NCI-H2196 (cell line): ENCODE data around the gene RPRD1B.
"Not testable (repeated sequence)": the region's sequence is repeated elsewhere in the genome, so short reads cannot be mapped to it uniquely, and the experiment has no call there.

ENCODE experiments used
- DNase-seq: peaks from one replicate; lab custom pipeline; 2025; ENCODE audit not compliant: unreplicated experiment; lab: John Stamatoyannopoulos, UW

RPRD1B gene

DNA sequence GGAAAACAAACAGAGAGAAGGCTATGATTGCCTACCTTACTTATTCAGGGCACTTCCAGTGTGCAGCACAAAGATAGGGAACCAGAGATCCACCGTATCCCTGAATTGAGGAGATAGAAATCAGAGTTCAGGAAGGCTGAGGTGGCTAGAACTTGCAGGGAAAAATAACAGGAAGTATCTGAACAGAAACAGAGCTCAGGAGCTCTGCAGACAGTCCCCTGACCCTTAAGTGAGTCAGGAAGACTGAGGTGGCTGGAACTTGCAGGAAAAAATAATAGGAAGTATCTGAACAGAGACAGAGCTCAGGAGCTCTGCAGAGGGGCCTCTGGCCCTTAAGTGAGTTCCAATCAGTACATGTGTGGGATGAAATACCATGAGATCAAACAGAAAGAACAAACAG is 65.4 kb downstream of the RPRD1B start:
- DNase-seq, result no peak

DNA sequence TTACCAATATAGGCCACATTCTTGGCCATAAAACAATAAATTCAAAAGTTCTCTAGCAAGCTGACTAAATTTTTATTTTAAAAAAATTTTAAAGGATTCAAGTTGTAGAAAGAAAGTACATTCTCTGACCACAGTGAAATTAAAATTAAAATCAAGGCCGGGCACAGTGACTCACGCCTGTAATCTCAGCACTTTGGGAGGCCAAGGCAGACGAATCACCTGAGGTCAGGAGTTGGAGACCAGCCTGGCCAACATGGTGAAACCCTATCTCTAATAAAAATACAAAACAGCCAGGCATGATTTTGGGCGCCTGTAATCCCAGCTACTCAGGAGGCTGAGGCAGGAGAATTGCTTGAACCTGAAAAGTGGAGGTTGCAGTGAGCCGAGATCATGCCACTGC is 68.7 kb downstream of the RPRD1B start:
- not testable (repeated sequence) for DNase-seq

DNA sequence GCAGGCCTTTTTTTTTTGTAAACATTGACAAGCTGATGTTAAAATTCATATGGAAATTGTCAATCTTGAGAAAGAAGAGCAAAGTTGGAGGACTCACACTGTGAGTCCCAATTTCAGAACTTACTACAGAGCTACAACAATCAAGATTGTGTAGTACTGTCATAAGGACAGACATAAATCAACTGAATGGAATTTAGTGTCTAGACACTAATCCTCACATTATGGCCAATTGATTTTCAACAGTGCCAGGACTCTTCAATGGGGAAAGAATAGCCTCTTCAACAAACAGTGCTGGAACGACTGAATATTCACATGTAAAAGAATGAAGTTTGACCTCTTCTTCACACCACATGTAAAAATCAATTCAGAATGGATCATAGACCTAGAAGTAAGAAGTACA is 70.7 kb downstream of the RPRD1B start:
- no peak for DNase-seq

DNA sequence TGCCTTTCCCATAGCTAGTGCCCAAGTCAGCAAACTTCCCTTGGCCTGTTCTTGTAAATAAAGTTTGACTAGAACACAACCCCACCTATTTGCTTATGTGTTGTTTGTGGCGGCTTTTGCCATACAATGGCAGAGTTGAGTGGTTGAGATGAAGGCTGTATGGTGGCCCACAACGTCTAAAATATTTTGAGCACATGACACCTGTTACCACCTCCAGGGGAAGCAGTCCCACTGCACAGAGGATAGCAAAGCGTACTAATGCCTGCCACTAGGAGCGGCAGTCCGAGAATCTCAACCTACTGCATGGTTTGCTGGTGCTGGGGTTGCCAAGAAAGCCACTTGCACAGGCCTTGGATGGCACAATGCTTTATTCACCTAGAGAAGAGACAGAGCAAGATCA is 72.9 kb downstream of the RPRD1B start:
- no peak for DNase-seq

DNA sequence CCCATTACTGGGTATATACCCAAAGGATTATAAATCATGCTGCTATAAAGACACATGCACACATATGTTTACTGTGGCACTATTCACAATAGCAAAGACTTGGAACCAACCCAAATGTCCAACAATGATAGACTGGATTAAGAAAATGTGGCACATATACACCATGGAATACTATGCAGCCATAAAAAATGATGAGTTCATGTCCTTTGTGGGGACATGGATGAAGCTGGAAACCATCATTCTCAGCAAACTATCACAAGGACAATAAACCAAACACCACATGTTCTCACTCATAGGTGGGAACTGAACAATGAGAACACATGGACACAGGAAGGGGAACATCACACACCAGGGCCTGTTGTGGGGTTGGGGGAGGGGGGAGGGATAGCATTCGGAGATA is 73.8 kb downstream of the RPRD1B start:
- DNase-seq, result not testable (repeated sequence)

DNA sequence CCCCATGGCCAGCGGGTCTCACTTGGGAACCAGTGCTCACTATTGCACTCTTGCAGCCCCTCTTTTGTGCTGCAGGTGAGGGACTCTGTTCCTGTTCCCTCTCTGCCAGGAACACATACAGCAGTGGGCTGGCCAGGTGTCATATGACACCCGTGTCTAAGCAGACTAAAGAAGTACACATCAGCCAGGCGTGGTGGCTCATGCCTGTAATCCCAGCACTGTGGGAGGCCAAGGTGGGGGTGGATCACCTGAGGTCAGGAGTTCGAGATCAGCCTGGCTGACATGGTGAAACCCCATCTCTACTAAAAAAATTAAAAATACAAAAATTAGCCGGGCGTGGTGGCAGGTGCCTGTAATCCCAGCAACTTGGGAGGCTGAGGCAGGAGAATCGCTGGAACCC is 74.4 kb downstream of the RPRD1B start:
- not testable (repeated sequence) for DNase-seq

DNA sequence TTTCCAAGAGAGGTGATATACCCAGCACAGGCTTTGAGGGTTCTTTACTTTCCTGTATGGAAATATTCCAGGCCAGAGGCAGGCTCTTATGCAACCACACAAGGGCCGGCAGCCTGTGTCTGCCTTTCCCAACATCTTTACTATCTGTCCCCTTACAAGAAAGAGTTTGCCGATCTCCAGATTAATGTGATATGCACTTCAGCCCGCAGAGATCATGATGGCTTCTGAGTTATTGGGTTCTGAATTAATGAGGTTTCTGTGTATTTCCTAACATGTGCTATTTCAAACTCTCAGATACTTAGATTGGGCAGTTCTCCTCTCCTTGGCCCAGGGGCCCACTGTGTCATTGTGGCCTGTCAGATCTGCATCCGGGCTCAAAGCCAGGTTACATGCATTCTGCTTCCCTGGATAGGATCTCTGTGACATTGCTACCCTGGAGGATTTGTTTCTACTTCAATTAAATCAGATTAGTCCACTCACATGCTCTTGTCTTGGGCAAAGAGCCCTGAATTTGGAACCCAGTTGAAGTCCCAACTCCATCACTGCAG is 75.0 kb downstream of the RPRD1B start:
- no peak for DNase-seq

DNA sequence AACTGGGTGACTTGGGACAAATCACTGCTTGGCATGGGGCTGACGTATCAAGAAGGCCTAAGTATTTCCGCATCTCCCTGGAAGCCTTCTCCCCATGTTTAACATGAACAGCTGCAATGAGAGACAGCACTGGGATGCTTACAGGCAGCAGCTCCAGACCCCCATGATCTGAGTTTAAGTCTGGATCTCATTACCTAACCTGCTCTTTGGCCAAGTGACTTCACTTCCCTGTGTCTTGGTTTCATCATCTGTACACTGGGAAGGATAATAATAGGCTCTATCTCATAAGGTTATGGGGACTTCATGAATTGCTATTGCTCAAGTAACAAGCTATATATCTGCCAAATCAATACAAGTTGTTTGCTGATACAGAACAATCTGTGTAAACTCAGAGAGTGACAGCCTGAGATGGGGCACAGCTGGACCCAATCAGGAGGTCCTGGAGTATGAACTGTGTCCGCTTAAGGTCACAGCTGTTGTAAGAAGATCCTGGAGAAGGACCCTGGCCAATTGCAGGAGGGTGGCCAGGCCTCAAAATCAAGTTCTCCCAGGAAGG is 75.5 kb downstream of the RPRD1B start:
- no peak for DNase-seq

DNA sequence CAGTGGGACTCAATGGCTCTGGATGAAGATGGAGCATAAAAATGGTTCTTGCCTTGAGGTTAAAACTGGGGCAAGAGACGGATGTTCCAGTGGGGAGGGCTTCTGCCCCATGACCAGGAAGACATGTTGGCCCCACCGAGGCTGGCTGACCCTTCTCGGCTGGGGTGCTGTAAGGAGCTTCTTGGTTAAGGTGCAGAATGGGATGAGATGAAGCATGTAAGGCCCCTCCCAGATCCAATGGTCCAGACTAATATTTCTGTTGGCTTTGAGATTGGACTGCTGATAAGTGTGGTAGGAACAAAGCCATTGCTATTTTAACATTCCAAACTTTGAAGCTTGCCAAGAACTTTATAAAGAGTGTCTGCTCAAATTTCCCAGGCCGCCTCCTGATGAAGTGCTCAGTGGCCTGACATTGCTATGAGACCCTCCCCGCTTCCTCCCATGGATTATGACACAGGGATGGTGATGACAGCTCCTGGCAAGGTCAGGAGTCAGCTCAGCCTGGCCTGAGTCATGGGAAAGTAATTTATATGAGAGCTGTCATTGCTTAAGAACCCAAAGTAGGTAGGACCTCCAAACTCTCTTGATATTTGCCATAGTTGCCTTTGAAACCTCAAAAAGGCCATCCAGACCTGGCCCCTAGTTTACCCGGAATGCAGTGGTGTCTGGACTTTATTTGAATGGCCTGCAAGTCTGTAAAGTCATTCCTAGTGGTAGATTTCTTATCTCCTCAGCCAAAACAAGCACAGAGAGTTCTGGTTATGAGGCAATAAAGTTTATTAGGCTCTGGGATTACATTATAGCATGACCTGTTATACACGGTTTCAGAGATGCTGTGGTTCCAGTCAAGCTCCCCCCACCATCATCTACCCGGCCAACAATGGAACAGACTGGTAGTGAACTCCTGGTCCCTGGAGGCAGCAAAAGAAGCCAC is 76.3 kb downstream of the RPRD1B start:
- peak; percentile 42 for DNase-seq

DNA sequence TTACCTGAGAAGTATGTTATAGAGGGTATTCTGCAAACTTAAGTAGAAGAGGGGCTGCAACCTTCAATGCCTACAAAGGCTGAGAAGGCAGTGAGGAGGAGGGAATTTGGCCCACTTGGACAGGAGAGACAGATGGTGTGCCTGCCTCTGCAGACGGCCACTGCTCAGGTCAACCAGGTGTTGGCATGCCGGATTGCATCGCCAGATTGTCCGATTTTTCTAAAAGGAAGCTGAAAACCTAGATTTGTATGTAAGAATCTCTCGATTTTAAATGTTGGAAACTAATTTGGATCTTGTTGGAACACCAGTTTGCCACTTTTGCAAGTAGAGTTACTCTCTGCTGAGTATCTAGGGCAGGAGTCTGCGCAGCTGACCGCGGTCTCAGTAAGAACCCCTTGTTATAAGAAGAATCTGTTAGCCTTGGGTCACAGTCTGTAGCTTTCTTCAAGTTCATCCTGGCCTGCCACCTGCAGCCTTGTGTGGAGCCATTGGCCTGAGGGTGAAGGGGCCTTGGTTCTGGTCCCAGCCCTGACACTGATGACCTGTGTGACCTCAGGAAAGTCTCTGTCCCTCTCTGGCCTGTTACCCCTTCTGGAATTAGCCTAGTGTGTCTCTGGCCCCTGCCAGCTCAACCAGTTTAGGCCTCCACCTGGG is 77.1 kb downstream of the RPRD1B start:
- DNase-seq, result no peak

DNA sequence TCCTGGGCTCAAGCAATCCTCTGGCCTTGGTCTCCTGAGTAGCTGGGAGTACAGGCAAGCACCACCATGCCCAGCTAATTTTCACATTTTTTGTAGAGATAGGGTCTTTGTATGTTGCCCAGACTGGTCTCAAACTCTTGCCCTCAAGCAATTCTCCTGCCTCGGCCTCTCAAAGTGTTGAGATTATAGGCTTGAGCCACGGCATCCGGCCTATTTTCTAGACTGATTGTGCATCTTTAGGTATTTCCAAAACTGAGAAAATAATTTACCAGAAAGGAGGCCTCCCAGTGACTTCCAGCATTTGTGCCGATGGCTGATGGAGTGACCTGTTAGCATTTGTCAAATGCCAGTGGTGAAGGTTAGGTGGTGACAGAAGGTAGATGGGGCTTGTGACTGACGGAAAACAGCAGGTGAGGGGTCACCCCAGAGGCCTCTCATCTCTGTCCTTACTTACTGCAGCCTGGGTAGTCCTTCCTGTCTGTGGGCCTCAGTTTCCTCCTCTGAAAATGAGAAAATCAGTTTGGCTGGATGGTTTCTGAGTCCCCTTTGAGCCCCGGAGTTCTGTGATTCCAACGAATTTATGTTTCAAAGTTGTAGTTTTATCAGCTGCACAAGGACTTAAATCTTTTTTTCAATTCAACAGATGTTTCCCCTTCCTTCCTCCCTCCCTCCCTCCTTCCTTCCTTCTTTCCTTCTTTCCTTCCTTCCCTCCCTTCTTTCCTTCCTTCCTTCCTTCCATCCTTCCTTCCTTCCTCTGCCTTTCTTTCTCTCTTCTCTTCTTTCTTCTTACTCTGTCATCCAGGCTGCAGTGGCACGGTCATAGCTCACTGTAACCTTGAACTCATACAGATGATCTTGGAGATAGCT is 78.1 kb downstream of the RPRD1B start:
- no peak for DNase-seq

DNA sequence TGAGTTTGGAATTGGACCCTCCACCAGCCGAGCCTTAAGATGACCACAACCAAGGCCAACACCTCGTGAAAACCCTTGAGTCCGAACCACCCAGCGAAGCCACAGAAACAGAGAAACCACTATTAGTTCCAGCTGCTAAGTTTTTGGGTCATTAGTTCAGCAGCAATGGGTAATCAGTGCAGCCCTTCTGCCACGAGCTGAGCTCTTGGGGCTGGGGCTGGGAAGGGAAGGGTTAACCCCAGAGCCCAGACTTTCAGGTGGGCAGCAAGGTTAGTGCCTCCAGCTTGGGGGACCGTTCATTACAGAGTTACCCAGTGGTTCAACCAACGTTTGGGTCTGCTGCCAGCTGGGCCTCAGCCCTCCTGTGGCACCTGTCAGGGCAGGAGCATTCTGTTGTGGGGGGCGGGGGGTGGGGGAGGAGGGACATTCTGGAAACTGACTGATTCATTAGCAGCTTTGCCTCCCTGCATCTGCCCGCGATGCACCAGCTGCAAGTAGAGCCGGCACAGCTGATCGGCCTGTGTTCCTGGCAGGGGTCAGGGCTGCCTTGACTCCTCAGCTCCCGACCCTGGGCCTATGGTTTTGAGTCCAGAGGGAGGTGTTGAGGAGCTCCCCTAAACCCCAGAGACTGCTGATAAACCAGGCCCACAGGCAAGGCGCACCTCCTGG is 78.8 kb downstream of the RPRD1B start:
- DNase-seq, result no peak

DNA sequence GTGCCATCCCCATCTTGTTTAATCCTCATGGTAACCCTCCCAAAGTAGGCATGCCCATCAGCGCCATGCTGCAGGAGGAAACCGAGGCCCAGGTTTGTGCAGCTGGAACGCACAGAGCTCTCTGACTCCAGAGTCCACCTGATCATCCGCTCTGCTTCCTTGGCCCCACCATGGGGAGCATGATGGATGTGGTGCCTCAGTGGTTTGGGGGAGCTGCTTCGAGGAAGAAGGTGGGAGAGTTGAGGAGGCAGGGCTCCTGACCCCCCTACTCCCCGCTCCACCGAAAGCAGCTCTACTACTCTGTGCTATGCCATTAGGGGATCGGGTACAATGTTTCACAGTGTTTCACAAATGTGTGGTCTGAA is 79.4 kb downstream of the RPRD1B start:
- no peak for DNase-seq

DNA sequence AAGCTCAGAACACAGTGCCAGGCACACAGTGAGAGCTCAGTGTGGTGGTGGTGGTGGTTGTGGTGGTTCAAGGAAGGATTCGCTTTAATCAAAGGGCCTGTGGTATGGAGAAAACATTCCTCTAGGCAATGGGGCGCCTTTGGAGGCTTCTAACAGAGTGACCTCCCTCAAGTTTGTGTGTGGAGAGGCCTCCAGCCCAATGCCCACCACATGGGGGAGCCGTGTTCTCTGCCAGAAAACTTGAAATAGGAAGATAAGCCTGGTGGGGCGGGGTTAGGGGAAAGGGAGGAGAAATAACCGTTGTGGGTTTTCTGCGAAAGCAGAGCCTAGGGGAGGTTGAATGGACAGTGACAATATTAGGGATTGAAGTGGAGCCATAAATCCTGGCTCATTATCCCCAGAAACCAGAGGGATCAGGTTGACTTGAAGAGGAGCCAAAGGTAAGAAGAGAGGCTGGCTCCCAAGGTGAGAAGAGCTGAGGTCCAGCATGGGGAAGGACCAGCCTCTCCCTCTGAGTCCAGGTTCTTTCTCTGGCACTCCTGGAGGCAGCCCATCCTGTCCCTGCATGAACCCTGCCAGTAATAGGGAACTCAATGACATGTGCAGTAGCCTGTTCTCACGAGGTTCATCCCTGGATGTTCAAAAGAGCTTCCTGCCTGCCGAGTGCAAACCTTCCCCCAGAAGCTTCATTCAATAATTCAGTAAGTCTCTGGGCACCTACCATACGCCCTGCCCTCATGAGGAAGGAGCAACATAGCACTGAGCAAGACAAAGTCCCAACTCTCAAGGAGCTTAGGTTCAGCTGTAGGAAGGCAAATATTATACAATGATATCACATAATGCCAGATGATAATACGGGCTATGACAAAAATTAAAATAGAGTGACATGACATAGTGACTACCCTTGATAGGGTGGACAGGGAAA is 80.1 kb downstream of the RPRD1B start:
- peak; percentile 39 for DNase-seq

DNA sequence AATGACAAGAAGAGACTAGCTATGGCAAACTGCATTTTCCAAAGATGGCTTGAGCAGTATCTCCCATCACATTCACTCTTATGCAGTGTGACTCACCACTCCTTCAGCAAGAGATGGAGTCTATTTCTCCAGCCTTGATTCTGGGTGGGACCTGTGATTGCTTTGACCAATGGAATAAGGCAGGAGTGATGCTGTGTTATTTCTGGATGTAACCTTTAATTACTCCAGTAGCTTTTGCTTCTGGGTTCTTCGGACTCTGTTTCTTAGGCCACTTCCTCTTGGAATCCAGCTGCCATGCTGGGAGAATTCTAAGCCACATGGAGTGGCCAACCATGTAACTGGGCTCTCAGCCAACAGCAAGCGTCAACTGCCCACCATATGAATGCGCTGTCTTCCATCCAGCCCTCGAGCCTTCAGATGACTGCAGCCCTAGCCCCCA is 80.8 kb downstream of the RPRD1B start:
- DNase-seq, result no peak

DNA sequence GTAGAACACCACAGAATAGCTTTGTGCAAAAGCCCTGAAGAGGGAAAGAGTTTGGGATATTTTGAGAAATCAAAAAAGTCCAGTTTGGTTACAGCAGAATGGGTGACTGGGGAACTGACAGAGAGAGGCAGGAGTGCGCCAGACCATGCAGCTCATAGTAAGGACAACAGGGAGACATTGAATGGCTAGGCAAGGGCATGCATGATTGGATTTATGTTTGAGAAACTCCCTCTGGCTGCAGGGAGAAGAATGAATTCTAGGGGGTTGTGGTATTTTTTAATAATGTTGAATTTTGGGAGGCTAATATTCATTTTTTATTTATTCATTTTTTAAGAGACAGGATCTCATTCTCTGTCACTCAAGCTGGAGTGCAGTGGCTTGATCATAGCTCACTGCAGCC is 81.7 kb downstream of the RPRD1B start:
- DNase-seq, result no peak

DNA sequence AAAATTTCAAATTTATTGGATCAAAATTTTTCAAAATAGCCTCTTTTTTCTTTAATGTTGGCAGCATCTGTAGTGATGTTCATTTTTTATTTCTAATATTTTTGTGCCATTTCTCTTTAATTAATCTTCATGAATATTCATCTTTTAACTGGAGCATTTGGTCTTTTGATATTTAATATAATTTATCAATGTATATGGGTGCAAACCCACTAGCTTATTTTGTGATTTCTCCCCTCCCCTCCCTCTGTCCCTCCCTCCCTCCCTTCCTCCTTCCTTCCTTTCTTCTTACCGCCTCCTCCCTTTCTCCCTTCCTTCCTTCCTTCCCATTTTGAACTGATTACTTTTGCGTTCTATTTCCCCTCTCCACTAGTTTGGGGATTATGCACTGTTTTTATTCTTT is 82.3 kb downstream of the RPRD1B start:
- DNase-seq, result no peak

DNA sequence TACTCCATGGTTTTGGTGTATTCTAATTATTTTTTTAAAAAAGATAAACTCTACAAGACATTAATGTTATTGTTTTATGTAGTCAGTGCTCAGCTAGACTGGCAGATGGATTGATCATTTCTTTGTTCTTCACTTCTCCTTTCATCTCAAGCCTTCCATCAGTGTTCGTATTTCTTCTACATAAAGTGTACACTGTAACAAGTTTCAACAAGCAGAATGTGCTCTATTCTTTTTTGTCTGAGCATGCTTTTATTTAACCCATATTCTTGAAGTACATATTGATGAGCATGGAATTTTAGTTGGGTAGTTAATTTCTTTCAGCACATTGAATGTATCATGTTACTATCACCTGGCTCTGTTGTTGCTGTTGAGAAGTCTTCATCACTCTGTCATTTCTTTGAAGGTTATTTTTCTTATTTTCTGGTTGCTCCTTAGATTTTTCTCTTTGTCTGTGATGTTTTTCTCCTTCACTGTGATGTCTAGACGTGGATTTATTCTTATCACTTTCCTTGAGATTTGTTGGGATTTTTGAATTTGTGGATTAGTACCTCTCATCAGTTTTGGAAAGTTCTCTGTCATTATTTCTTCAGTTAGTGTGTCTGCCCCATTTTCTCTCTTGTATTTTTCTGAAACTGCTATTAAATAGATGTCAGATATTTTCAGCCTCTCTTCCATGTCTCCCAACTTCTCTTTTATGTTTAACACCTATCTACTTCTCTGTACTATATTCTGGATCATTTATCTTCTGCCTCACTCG is 83.0 kb downstream of the RPRD1B start:
- DNase-seq, result no peak

DNA sequence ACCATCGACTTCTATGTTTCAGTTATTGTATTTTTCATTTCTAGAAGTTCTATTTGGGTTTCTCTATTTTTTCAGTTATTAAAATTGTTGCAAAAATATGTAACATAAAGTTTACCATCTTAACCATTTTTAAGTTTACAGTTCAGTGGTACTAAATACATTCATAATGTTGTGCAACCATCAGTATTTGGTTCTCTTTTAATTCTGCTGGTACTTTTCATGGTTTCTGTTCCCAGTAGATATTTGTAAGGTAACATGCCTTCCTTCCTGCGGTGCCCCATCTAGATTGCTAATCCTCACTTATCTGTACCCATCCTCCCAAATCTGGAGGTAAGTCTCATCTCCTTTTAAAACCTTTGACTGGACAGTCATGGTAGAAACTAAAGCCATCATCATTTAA is 83.7 kb downstream of the RPRD1B start:
- no peak for DNase-seq
